WTC11 (cell line): ENCODE measurements around the gene SLC22A8. TPM values are rescaled to one million over a fixed set of nuclear protein-coding genes. Genes with fewer than 3 reads are reported as not detected.

Source experiments
- ATAC-seq: fragments of 200-7000 bp; cut with Tn5 transposase; 2 replicates; pipeline ENCODE4 v1.10.0; 2021; ENCODE audit warnings: mild to moderate bottlenecking, moderate library complexity
- CTCF ChIA-PET: fragments of 300-600 bp; sonication (Branson Sonifier 250); formaldehyde crosslinking; loops from one replicate; lab custom pipeline; 2021; ENCODE audit warnings: antibody characterized with exemption; lab: Charles Lee
- POLR2A ChIA-PET: fragments of 350-600 bp; sonication (Branson Sonifier 250); formaldehyde crosslinking; loops from one replicate; lab custom pipeline; 2021; ENCODE audit warnings: antibody characterized with exemption; lab: Charles Lee
- DNase-seq: peaks from one replicate; pipeline ENCODE4 v3.0.0; 2021; ENCODE audit warnings: low spot score
- H3K27ac Mint-ChIP-seq: 2 replicates; pipeline ENCODE4 v1.8.0; 2021; ENCODE audit warnings: mixed read lengths
- H3K27me3 Mint-ChIP-seq: 2 replicates; pipeline ENCODE4 v1.8.0; 2021; ENCODE audit warnings: low read depth, mild to moderate bottlenecking, moderate library complexity, mixed read lengths
- H3K36me3 Mint-ChIP-seq: 2 replicates; pipeline ENCODE4 v1.8.0; 2021; ENCODE audit warnings: mixed read lengths
- H3K4me1 Mint-ChIP-seq: 2 replicates; pipeline ENCODE4 v1.8.0; 2022; ENCODE audit warnings: mixed read lengths
- H3K4me3 Mint-ChIP-seq: 2 replicates; pipeline ENCODE4 v1.8.0; 2021; ENCODE audit warnings: mild to moderate bottlenecking, moderate library complexity, mixed read lengths
- H3K9me3 Mint-ChIP-seq: 2 replicates; pipeline ENCODE4 v1.8.0; 2021; ENCODE audit warnings: mixed read lengths
- CTCF ChIP-seq: fragments of 200-600 bp; IDR thresholded peaks from 2 replicates; pipeline ENCODE4 v1.8.0; 2022; ENCODE audit warnings: antibody characterized with exemption
- ELF4 ChIP-seq: sonication (generic); formaldehyde crosslinking; IDR thresholded peaks from 2 replicates; pipeline ENCODE4 v1.8.1; 2022; ENCODE audit warnings: low read depth, mild to moderate bottlenecking, moderate library complexity, missing genetic modification reagents
- ETV6 ChIP-seq: sonication (generic); formaldehyde crosslinking; IDR thresholded peaks from 2 replicates; pipeline ENCODE4 v1.8.1; 2022; ENCODE audit warnings: mild to moderate bottlenecking, missing genetic modification reagents
- GRHL2 ChIP-seq: fragments of 250-450 bp; sonication (Bioruptor Pico); IDR thresholded peaks from 2 replicates; pipeline ENCODE4 v1.8.0; 2022; ENCODE audit warnings: mild to moderate bottlenecking, moderate library complexity; ENCODE audit not compliant: insufficient replicate concordance, severe bottlenecking
- KAT7 ChIP-seq: sonication (generic); formaldehyde crosslinking; IDR thresholded peaks from 2 replicates; pipeline ENCODE4 v1.8.1; 2023; ENCODE audit warnings: missing genetic modification reagents, mild to moderate bottlenecking, borderline replicate concordance
- PRDM15 ChIP-seq: sonication (generic); formaldehyde crosslinking; IDR thresholded peaks from 2 replicates; pipeline ENCODE4 v1.8.0; 2022; ENCODE audit warnings: missing genetic modification reagents
- ZNF281 ChIP-seq: sonication (generic); formaldehyde crosslinking; IDR thresholded peaks from 2 replicates; pipeline ENCODE4 v1.8.0; 2023; ENCODE audit warnings: mild to moderate bottlenecking, missing genetic modification reagents
- ZNF512 ChIP-seq: sonication (generic); formaldehyde crosslinking; IDR thresholded peaks from 2 replicates; pipeline ENCODE4 v1.8.1; 2022; ENCODE audit warnings: missing genetic modification reagents, borderline replicate concordance
- total RNA-seq: library from RNA; stranded (reverse); gene quantifications from 3 replicates; pipeline ENCODE4 v1.2.3, GENCODE V29; 2021

SLC22A8 gene
- total RNA-seq, 1 experiment from 2014 or later: not detected

- peak; percentile 40; the same call in 1 of the 2 replicates for TF ChIP-seq ETV6 (CRISPR knock-in tag)
These were observed 5.1 kb upstream of the SLC22A8 start (continued) for GRCh38 chr11:63020671-63021291.

- Mint-ChIP-seq H3K4me3 (no peak overlapping the region), H3K27me3 (peaks cover 19% of the 10 kb centered on the region), H3K9me3 (peaks cover 3% of the 10 kb centered on the region; the same call in 1 of the 2 replicates), H3K36me3 (no peaks in the 10 kb centered on the region; the same call in 1 of the 2 replicates), H3K4me1 (peaks cover 27% of the 10 kb centered on the region), H3K27ac (no peak overlapping the region)
- ATAC-seq: no peak
- DNase-seq: no peak
- ChIA-PET CTCF (interaction anchor here (1.6 to 7.8 kb wide), 11 partner anchors 10 to 135 kb away, joined by 5 to 535 read pairs (median 34); no protein-coding TSS in a partner anchor), POLR2A (no interaction called here)
- TF ChIP-seq KAT7 (no peak), ZNF281 (CRISPR knock-in tag) (no peak), PRDM15 (CRISPR knock-in tag) (no peak), GRHL2 (no peak), ZNF512 (CRISPR knock-in tag) (no peak)
These were observed 3.9 kb upstream of the SLC22A8 start for GRCh38 chr11:63019506-63019905.

GRCh38 chr11:63017306-63017974 lies 1.8 kb upstream of the SLC22A8 start:
- POLR2A ChIA-PET: no interaction called here
- CTCF ChIA-PET: interaction anchor here (0.6 to 7.8 kb wide), 7 partner anchors 8 to 156 kb away, joined by 3 to 535 read pairs (median 52); no protein-coding TSS in a partner anchor
- no peak for TF ChIP-seq ELF4 (CRISPR knock-in tag)
- TF ChIP-seq CTCF: no peak
- DNase-seq (no peak), ATAC-seq (no peak)
- Mint-ChIP-seq H3K27ac (no peak overlapping the region), H3K36me3 (no peaks in the 10 kb centered on the region), H3K4me3 (no peak overlapping the region), H3K4me1 (peaks cover 19% of the 10 kb centered on the region), H3K9me3 (no peaks in the 10 kb centered on the region), H3K27me3 (peaks cover 10% of the 10 kb centered on the region)
